GM12892 (cell line): Measurements from ENCODE around the gene UPK3A.

ENCODE experiments used
- POLR2A ChIP-seq: IDR thresholded peaks from 2 replicates; pipeline ENCODE4 v1.6.1; 2011; ENCODE audit warnings: low read depth, low read length, control low read depth
- POLR2AphosphoS5 ChIP-seq: IDR thresholded peaks from 2 replicates; pipeline ENCODE4 v1.6.1; 2011; ENCODE audit warnings: low read depth, low read length, control low read depth

- TF ChIP-seq POLR2A: no peak
- TF ChIP-seq POLR2AphosphoS5: no peak
Measured at GRCh38 chr22:45254789-45255278, 29.9 kb upstream of the UPK3A start.
